ENCODE data around the gene CNOT9.

The CNOT9 gene

GRCh38 chr2:218644721-218645120 lies 76.1 kb downstream of the CNOT9 start:
- no peak for DNase-seq (ENCODE audit: low read depth in 2 of 2)

GRCh38 chr2:218645126-218645525 lies 76.5 kb downstream of the CNOT9 start:
- DNase-seq (ENCODE audit: low read depth in 2 of 2) = no peak

Measured in stimulated activated CD8-positive, alpha-beta memory T cell treated with anti-CD3 and anti-CD28 coated beads, Interleukin-2, amount 100 ng/mL, for 48 hours (primary cell).